Stimulated activated naive B cell treated with anti-CD40 and anti-IgM and Interleukin-4, amounts not matched to agents 10 μg/mL and 1 μg/mL and 100 μg/mL, for 72 hours (primary cell): Measurements from ENCODE around the gene TRAF5.

Experiments used
- ATAC-seq, 2 donors: fragments of 150-1000 bp; cut with Tn5 transposase; replicated peaks; 2 replicates each; pipeline ENCODE4 v1.10.0; 2021; ENCODE audit warnings: moderate library complexity in 1 of 2
- DNase-seq: peaks from one replicate; pipeline ENCODE4 v3.0.0; 2021
- H3K27ac Mint-ChIP-seq: one replicate; pipeline ENCODE4 v1.8.0; 2022; ENCODE audit warnings: mild to moderate bottlenecking, mixed read lengths
- H3K27me3 Mint-ChIP-seq, 2 donors: one replicate each; pipeline ENCODE4 v1.8.0; 2022; ENCODE audit warnings: mixed read lengths in 2 of 2
- H3K36me3 Mint-ChIP-seq, 2 donors: one replicate each; pipeline ENCODE4 v1.8.0; 2022; ENCODE audit warnings: mixed read lengths in 2 of 2, mild to moderate bottlenecking in 1 of 2
- H3K4me1 Mint-ChIP-seq, 2 donors: one replicate each; pipeline ENCODE4 v1.8.0; 2022; ENCODE audit warnings: mixed read lengths in 2 of 2, mild to moderate bottlenecking in 1 of 2
- H3K4me3 Mint-ChIP-seq, 2 donors: one replicate each; pipeline ENCODE4 v1.8.0; 2022; ENCODE audit warnings: mild to moderate bottlenecking in 2 of 2, mixed read lengths in 2 of 2, moderate library complexity in 1 of 2
- H3K9me3 Mint-ChIP-seq, 2 donors: one replicate each; pipeline ENCODE4 v1.8.0; 2022; ENCODE audit warnings: mixed read lengths in 2 of 2, mild to moderate bottlenecking in 1 of 2

TRAF5 gene

GRCh38 chr1:211332830-211333229 lies 6.2 kb downstream of the TRAF5 start:
- no peaks in the 10 kb centered on the region for H3K9me3 Mint-ChIP-seq
- no peak overlapping the region for H3K4me3 Mint-ChIP-seq
- ATAC-seq (peak; percentile 59 to 71), DNase-seq (no peak)
- no peaks in the 10 kb centered on the region for H3K27me3 Mint-ChIP-seq
- H3K36me3 Mint-ChIP-seq: peaks cover 10 to 30% of the 10 kb centered on the region in 2 donors
- H3K4me1 Mint-ChIP-seq: peaks cover 84 to 99% of the 10 kb centered on the region in 2 donors
- H3K27ac Mint-ChIP-seq: peak overlapping the region; percentile 90

GRCh38 chr1:211333906-211334305 lies 7.3 kb downstream of the TRAF5 start:
- H3K9me3 Mint-ChIP-seq: no peaks in the 10 kb centered on the region
- H3K4me1 Mint-ChIP-seq: peaks cover 78 to 95% of the 10 kb centered on the region in 2 donors
- no peaks in the 10 kb centered on the region for H3K27me3 Mint-ChIP-seq
- no peak overlapping the region for H3K4me3 Mint-ChIP-seq
- DNase-seq (no peak), ATAC-seq (no peak)
- H3K27ac Mint-ChIP-seq: peak overlapping the region; percentile 62
- peaks cover 10 to 31% of the 10 kb centered on the region in 2 donors for H3K36me3 Mint-ChIP-seq

- H3K4me3 Mint-ChIP-seq: no peak overlapping the region
- H3K9me3 Mint-ChIP-seq: no peaks in the 10 kb centered on the region
- peaks cover 10 to 33% of the 10 kb centered on the region in 2 donors for H3K36me3 Mint-ChIP-seq
- H3K27me3 Mint-ChIP-seq: no peaks in the 10 kb centered on the region
- DNase-seq (no peak), ATAC-seq (no peak)
- H3K27ac Mint-ChIP-seq: peak overlapping the region; percentile 90
- H3K4me1 Mint-ChIP-seq: peaks cover 75 to 94% of the 10 kb centered on the region in 2 donors
These were observed 8.4 kb downstream of the TRAF5 start for GRCh38 chr1:211334986-211335385.

- peaks cover 73 to 94% of the 10 kb centered on the region in 2 donors for H3K4me1 Mint-ChIP-seq
- H3K4me3 Mint-ChIP-seq: peak overlapping the region; percentile 61 to 65
- peaks cover 8 to 27% of the 10 kb centered on the region in 2 donors for H3K36me3 Mint-ChIP-seq
- peak; percentile 68 to 69 for ATAC-seq
- DNase-seq: peak; percentile 20
- H3K27me3 Mint-ChIP-seq: no peaks in the 10 kb centered on the region
- peak overlapping the region; percentile 90 for H3K27ac Mint-ChIP-seq
- no peaks in the 10 kb centered on the region for H3K9me3 Mint-ChIP-seq
These were observed 9.0 kb downstream of the TRAF5 start for GRCh38 chr1:211335522-211336157.

- ATAC-seq (no peak), DNase-seq (no peak)
- H3K9me3 Mint-ChIP-seq: no peaks in the 10 kb centered on the region
- peak overlapping the region; percentile 90 for H3K27ac Mint-ChIP-seq
- H3K36me3 Mint-ChIP-seq: peaks cover 5 to 26% of the 10 kb centered on the region in 2 donors
- peak overlapping the region; percentile 6 to 65 for H3K4me3 Mint-ChIP-seq
- H3K27me3 Mint-ChIP-seq: no peaks in the 10 kb centered on the region
- peaks cover 73 to 94% of the 10 kb centered on the region in 2 donors for H3K4me1 Mint-ChIP-seq
These were observed 9.5 kb downstream of the TRAF5 start for GRCh38 chr1:211336161-211336560.

- no peaks in the 10 kb centered on the region for H3K27me3 Mint-ChIP-seq
- H3K27ac Mint-ChIP-seq: peak overlapping the region; percentile 90
- H3K36me3 Mint-ChIP-seq: peaks cover 6 to 28% of the 10 kb centered on the region in 2 donors
- H3K4me1 Mint-ChIP-seq: peaks cover 76 to 94% of the 10 kb centered on the region in 2 donors
- peaks cover 0 to 1% of the 10 kb centered on the region in 2 donors for H3K9me3 Mint-ChIP-seq
- ATAC-seq: no peak
- H3K4me3 Mint-ChIP-seq: no peak overlapping the region
- DNase-seq: no peak
These were observed 10.1 kb downstream of the TRAF5 start for GRCh38 chr1:211336775-211337174.

GRCh38 chr1:211337430-211338223 lies 11.0 kb downstream of the TRAF5 start:
- ATAC-seq (no peak), DNase-seq (no peak)
- H3K9me3 Mint-ChIP-seq: peaks cover 0 to 1% of the 10 kb centered on the region in 2 donors
- peaks cover 70 to 93% of the 10 kb centered on the region in 2 donors for H3K4me1 Mint-ChIP-seq
- H3K4me3 Mint-ChIP-seq: peak overlapping the region in 1 of 2 donors; percentile 12
- peak overlapping the region; percentile 81 for H3K27ac Mint-ChIP-seq
- H3K27me3 Mint-ChIP-seq: no peaks in the 10 kb centered on the region
- peaks cover 6 to 30% of the 10 kb centered on the region in 2 donors for H3K36me3 Mint-ChIP-seq

- Mint-ChIP-seq H3K27me3 (no peaks in the 10 kb centered on the region), H3K4me3 (no peak overlapping the region), H3K36me3 (peaks cover 6 to 36% of the 10 kb centered on the region in 2 donors), H3K9me3 (peaks cover 0 to 1% of the 10 kb centered on the region in 2 donors), H3K27ac (peak overlapping the region; percentile 81), H3K4me1 (peaks cover 71 to 93% of the 10 kb centered on the region in 2 donors)
- no peak for DNase-seq
- no peak for ATAC-seq
These were observed 11.6 kb downstream of the TRAF5 start for GRCh38 chr1:211338224-211338620.

- H3K27me3 Mint-ChIP-seq: no peaks in the 10 kb centered on the region
- peak; percentile 75 to 80 for ATAC-seq
- H3K9me3 Mint-ChIP-seq: peaks cover 0 to 1% of the 10 kb centered on the region in 2 donors
- peak overlapping the region; percentile 89 for H3K27ac Mint-ChIP-seq
- DNase-seq: peak; percentile 50
- peaks cover 12 to 44% of the 10 kb centered on the region in 2 donors for H3K36me3 Mint-ChIP-seq
- H3K4me1 Mint-ChIP-seq: peaks cover 75 to 94% of the 10 kb centered on the region in 2 donors
- H3K4me3 Mint-ChIP-seq: peak overlapping the region; percentile 50 to 60
These were observed 13.0 kb downstream of the TRAF5 start for GRCh38 chr1:211339631-211340041.

GRCh38 chr1:211340622-211341507 lies 14.2 kb downstream of the TRAF5 start:
- H3K27ac Mint-ChIP-seq: peak overlapping the region; percentile 82
- H3K4me3 Mint-ChIP-seq: peak overlapping the region; percentile 2 to 27
- DNase-seq: peak; percentile 13
- H3K27me3 Mint-ChIP-seq: no peaks in the 10 kb centered on the region
- H3K36me3 Mint-ChIP-seq: peaks cover 16 to 48% of the 10 kb centered on the region in 2 donors
- peak; percentile 33 to 38 for ATAC-seq
- peaks cover 0 to 1% of the 10 kb centered on the region in 2 donors for H3K9me3 Mint-ChIP-seq
- H3K4me1 Mint-ChIP-seq: peaks cover 69 to 93% of the 10 kb centered on the region in 2 donors

GRCh38 chr1:211341999-211342398 lies 15.4 kb downstream of the TRAF5 start:
- Mint-ChIP-seq H3K9me3 (peaks cover 0 to 1% of the 10 kb centered on the region in 2 donors), H3K4me1 (peaks cover 65 to 92% of the 10 kb centered on the region in 2 donors), H3K36me3 (peaks cover 15 to 45% of the 10 kb centered on the region in 2 donors), H3K27ac (no peak overlapping the region), H3K4me3 (no peak overlapping the region), H3K27me3 (no peaks in the 10 kb centered on the region)
- DNase-seq (no peak), ATAC-seq (no peak)

- Mint-ChIP-seq H3K27ac (peak overlapping the region; percentile 84), H3K4me1 (peaks cover 66 to 89% of the 10 kb centered on the region in 2 donors), H3K4me3 (peak overlapping the region; percentile 6 to 36), H3K36me3 (peaks cover 15 to 39% of the 10 kb centered on the region in 2 donors), H3K27me3 (no peaks in the 10 kb centered on the region), H3K9me3 (peaks cover 0 to 1% of the 10 kb centered on the region in 2 donors)
- DNase-seq: no peak
- peak; percentile 19 to 44 for ATAC-seq
These were observed 17.0 kb downstream of the TRAF5 start for GRCh38 chr1:211343607-211344006.

- ATAC-seq (peak in 1 of 2 donors; percentile 52), DNase-seq (no peak)
- Mint-ChIP-seq H3K36me3 (peaks cover 15 to 39% of the 10 kb centered on the region in 2 donors), H3K4me3 (no peak overlapping the region), H3K4me1 (peaks cover 62 to 84% of the 10 kb centered on the region in 2 donors), H3K9me3 (peaks cover 0 to 1% of the 10 kb centered on the region in 2 donors), H3K27me3 (no peaks in the 10 kb centered on the region), H3K27ac (peak overlapping the region; percentile 84)
These were observed 17.6 kb downstream of the TRAF5 start for GRCh38 chr1:211344152-211344618.
